ENCODE results near the gene NDUFS4. TPM values are rescaled to one million over a fixed set of nuclear protein-coding genes. Genes with fewer than 3 reads are reported as not detected.
"Not testable (repeated sequence)": the region's sequence is repeated elsewhere in the genome, so short reads cannot be mapped to it uniquely, and the experiment has no call there.

NDUFS4 gene
- polyA plus RNA-seq, 5 donors = 96.9 to 120 (median 114) TPM

DNA sequence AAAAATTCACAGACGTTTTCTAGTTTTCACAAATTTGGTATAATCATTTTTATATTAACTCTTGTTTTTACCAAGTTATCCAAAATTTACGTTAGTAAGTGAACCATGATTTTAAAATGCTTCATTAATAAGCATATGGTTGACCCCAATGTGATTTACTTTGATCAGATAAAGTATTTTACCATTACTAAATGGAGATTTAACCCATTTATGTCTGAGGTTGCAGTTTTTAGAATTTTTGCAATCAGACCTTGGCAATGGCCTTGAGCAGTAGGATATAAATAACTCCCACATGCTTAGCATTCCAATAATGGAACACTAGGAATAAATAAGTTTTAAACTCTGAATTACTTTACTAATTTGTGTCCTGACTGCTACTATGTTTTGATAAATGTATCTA lies 84.6 kb downstream of the NDUFS4 start:
- DNase-seq = no peak

DNA sequence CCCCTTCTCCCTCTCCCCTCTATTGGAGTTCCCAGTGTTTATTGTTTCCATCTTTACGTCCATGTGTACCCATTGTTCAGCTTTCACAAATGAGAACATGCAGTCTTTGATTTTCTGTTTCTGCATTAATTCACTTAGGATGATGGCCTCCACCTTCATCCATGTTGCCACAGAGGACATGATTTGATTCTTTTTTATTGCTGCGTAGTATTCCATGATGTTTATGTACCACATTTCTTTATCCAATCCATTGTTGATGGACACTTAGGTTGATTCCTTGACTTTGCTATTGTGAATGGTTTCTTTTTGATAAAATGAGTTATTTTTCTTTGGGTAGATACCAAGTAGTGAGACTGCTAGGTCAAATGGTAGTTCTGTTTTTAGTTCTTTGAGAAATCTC lies 88.9 kb downstream of the NDUFS4 start:
- DNase-seq = no peak

DNA sequence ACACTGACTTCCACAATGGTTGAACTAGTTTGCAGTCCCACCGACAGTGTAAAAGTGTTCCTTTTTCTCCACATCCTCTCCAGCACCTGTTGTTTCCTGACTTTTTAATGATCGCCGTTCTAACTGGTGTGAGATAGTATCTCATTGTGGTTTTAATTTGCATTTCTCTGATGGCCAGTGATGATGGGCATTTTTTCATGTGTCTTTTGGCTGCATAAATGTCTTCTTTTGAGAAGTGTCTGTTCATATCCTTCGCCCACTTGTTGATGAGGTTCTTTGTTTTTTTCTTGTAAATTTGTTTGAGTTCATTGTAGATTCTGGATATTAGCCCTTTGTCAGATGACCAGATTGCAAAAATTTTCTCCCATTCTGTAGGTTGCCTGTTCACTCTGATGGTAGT lies 100.1 kb downstream of the NDUFS4 start:
- not testable (repeated sequence) for DNase-seq

DNA sequence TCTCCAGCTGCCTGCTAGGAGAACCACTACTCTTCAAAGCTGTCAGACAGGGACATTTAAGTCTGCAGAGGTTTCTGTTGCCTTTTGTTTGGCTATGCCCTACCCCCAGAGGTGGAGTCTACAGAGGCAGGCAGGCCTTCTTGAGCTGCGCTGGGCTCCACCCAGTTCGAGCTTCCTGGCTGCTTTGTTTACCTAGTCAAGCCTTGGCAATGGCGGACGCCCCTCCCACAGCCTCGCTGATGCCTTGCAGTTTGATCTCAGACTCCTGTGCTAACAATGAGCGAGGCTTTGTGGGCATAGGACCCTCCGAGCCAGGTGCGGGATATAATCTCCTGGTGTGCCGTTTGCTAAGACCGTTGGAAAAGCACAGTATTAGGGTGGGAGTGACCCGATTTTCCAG lies 104.9 kb downstream of the NDUFS4 start:
- DNase-seq = not testable (repeated sequence)

DNA sequence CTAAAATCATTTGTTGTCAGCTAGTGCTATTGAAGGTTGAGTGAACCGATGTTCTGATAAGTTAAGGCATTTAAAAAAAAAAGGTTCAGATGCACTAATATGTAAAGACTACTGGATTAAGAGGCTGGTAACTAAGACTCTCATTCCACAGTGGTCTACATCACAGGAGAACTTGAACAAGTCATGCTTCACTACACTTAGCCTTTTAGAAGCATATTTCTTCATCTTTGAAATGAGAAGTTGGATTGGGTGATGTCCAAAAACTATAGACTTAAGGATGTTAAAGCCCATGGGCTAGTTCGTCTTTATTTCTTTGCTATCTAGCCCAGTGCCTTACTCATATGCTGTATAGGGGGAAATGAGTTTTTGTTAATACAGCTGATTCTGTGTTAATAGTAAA lies 107.2 kb downstream of the NDUFS4 start:
- DNase-seq = no peak

DNA sequence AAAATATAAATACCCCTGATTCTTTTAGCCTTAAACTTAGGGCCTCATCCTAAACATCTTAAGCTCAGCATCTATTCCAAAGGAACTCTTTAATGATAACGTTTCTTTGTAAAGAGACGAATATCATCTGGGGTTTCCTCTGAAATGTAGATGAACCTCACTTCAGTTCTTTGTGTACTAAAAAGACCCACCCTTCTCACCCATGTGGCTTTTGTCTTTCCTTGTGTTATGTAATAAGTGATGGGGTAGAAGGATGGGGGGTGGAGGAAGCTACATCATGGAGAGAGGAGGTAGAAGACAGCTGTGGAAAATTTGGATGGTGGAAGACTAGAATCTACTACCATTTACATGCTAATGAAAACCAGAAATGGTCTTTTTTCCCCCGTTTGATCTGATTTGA lies 111.0 kb downstream of the NDUFS4 start:
- no peak for DNase-seq

DNA sequence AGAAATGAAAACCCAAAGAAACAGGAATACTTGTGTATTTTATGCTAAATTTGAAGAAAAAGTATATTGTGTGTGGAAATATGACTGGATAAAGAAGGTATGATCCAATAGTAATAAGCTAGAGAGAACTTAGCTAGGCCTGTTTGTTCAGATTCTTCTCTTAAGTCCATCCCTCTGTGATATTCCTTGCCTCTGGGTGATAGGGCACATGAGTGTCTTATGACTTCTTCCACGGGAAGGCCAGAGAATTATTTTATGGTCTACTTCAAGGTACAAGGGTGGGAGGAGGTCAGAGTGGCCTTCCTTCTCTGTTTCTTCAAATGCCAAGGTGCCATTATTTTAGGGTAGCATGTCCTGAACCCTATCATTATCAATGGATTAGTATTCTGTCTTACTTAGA lies 113.7 kb downstream of the NDUFS4 start:
- DNase-seq = no peak

DNA sequence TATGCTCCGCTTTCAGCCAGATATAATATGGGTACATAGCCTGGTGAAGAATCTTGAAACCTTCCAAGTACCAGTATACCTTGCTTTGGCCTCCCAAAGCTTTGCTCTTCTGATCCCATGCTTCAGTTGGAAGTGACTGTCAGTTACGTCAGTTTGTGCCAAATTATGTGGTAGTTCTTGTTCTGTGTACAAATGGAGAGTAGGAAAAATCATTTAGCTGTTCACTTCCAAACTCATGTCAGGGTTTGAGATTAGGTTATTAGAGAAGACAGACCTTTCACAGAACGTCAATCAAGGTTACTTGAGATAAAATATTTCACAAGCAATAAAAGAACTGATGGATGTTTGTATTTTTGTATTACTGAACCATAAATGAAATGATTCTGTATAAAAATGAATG lies 117.2 kb downstream of the NDUFS4 start:
- no peak for DNase-seq

DNA sequence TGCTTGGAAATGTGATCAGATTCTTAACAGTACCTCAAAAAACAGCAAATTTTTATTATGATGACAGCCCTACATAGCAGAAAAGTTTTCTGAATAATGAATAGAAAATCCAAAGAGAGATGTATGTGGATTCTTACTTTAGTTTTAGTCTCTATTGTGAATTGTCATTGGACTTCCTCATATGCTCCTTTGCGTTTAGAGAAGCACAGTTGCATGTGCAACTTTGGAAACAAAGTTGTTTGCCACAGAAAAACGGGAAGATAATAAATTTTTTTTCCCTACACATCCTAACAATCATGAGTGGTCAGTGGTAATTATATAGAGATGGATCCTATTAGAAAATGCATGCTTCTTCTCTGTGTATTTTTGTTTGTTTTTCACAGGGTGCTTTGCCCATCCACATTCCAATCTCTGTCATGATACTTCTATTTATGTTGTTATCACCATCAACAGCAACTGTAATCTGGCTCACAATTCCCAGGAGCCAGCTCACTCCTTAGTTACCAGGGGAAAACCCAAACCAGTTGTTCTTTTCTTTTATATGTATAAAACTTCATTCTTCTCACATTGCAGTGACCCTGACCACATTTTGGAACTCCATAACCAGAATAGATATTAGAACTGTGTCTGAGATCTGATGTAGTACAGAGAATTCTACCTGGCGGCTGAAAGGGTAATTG lies 118.7 kb downstream of the NDUFS4 start:
- no peak for DNase-seq

DNA sequence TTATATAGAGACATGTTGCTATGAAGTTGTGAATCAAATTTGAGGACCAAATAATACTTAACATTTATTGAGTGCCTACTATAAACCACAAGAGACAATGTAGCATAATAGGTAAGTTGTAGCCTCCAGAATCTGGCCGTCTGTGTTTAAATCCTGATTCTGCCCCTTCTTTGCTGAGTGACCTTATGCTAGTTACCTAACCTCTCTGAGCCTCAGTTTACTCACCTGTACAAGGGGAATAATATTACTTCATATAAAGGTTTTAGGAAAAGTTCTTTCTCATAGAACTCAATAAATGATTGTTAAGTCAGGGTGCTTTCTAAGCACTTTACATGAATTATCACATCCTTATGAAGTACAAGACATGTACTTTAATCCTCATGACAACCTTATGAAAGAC lies 120.6 kb downstream of the NDUFS4 start:
- DNase-seq = no peak

DNA sequence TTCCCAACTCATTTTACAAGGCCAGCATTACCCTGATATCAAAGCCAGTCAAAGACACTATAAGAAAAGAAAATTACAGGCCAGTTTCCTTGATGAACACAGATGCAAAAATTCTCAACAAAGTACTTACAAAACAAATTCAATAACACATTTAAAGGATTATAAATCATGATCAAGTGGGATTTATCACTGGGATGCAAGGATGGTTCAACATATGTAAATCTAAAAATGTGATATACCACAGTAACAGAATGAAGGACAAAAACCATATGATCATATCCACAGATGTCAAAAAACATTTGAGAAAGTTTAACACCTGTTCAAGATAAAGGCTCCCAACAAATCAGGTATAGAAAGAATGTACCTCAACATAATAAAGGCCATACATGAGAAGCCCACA lies 130.6 kb downstream of the NDUFS4 start:
- no peak for DNase-seq

DNA sequence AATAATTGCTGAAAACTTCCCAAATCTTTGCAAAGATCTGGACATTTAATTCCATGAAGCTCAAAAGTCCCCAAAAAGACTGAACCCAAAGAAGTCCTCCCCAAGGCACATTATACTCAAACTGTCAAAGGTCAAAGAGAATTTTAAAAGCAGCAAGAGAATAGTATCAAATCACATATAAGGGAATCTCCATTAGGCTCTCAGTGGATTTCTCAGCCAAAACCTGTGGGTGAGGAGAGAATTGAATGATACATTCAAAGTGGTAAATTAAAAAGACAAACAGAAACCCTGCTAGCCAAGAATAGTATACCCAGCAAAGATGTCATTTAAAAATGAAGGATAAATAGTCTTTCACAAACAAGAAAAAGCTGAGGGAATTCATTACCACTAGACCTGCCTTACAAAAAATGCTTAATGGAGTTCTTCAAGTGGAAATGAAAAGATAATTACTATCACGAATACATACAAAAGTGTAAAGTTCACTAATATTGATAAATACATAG lies 134.1 kb downstream of the NDUFS4 start:
- DNase-seq = no peak

DNA sequence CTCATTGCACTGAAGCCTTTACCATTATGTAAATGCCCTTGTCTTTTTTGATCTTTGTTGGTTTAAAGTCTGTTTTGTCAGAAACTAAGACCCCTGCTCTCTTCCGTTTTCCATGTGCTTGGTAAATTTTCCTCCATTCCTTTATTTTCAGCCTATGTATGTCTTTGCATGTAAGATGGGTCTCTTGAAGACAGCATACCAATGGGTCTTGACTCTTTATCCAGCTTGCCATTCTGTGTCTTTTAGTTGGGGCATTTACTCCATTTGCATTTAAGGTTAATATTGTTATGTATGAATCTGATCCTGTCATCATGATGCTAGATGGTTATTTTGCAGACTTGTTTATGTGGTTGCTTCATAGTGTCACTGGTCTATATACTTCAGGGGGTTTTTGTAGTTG lies 150.0 kb downstream of the NDUFS4 start:
- not testable (repeated sequence) for DNase-seq

DNA sequence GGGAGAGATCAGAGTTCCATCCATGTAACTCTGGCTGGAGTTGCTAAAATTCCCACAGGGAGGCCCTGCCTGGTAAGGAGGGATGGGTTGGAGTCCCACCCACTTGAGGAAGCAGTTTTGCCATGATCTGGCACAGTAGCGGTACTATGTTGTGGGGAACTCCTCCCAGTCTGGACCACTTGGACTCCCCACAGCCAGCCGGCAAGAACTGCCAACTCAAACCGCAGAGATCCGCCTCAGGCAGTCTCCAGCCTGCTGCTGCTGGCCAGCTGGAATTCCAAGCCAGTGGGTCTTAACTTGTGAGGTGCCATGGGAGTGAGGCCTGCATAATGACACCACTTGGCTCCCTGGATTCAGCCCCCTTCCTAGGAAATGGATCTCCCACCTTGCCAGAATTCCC lies 151.9 kb downstream of the NDUFS4 start:
- no peak for DNase-seq

DNA sequence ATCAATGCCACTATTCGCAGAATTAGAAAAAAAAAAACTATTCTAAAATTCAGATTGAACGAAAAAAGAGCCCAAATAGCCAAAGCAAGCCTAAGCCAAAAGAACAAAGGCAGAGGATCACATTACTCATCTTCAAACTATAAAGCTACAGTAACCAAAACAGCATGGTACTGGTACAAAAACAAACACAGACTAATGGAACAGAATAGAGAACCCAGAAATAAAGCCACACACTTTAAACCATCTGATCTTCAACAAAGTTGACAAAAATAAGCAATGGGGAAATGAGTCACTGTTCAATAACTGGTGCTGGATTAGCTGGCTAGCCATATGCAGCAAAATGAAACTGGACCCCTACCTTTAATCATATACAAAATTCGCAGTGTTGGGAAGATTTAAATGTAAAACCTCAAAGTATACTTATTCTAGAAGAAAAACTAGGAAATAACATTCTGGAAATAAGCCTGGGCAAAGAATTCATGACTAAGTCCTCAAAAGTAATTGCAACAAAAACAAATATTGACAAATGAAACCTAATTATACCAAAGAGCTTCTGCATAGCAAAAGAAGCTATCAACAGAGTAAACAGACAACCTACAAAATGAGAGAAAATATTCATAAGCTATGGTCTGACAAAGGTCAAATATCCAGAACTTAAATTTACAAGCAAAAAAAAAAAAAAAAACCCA lies 153.7 kb downstream of the NDUFS4 start:
- no peak for DNase-seq

DNA sequence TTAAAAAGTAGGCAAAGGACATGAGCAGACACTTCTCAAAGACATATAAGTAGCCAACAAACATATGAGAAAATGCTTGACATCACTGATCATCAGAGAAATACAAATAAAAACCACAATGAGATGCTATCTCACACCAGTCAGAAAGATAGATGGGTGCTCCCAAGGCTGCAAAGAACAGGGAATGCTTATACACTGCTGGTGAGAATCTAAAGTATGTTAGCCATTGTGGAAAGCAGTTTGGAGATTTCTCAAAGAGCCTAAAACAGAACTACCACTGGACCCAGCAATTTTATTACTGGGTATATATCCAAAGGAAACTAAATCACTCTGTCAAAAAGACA lies 154.2 kb downstream of the NDUFS4 start:
- no peak for DNase-seq

DNA sequence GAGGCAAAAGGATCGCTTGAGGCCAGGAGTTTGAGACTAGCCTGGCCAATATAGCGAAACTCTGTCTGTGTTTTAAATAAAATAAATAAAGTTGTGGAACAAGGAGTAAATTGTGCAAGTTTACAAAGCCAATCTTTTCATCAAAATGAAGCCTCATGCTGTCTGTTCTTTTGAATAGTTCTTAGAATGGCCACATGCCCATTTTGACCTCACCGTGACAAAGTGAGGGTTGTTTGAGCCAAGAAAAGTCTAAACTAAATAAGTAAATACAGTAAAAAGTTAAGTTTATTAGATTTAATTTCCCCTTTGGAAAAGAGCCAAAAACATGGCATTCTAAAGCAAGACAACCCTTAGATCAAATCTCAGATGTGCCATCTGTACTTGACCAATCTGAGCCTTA lies 165.7 kb downstream of the NDUFS4 start:
- DNase-seq = no peak

DNA sequence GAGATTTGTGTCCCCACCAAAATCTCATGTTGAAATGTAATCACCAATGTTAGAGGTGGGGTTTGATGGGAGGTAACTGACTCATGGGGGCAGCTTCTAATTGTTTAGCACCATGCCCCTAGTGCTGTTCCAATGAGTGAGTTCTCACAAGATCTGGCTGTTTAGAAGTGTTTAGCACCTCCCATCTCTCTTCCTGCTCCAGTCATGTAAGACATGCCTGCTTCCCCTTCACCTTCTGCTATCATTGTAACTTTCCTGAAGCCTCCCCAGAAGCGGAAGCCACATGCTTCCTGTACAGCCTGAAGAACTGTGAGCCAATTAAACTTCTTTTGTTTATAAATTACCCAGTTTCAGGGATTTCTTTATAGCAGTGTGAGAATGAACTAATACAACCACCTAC lies 170.5 kb downstream of the NDUFS4 start:
- no peak for DNase-seq

Other genes with a start within 250 kb of the NDUFS4 start
- gene FST, start 80.0 kb upstream of the NDUFS4 start, polyA plus RNA-seq (ENCODE audit: insufficient read depth in 1 of 5, insufficient read length in 5 of 5, low replicate concordance in 1 of 5) = 1 to 10 TPM in 3 of 5 donors, under 1 TPM in 2; 0.81 to 2.4 (median 1.2) TPM

All from right lung (tissue), 5 donors.